Left kidney (tissue), 8 donors: ENCODE measurements around the gene TPH1. TPM values are rescaled to one million over a fixed set of nuclear protein-coding genes. Genes with fewer than 3 reads are reported as not detected.

Source experiments
- DNase-seq: peaks from one replicate; pipeline ENCODE4 v3.0.0-alpha.2; 2013
- long read RNA-seq, 8 donors: transcript quantifications; one replicate each; lab custom pipeline, GENCODE V29; 2026
- polyA plus RNA-seq: library from polyadenylated mRNA; unstranded; fragments of 120-200 nt; gene quantifications from one replicate; pipeline ENCODE4 v1.2.1, GENCODE V29; 2013; ENCODE audit not compliant: insufficient read length

The TPH1 gene
- polyA plus RNA-seq, result 3.0 TPM
- long read RNA-seq, donor 1, result 0 reads
- long read RNA-seq, donor 2, result 0 reads
- long read RNA-seq, donor 3, result 0 reads
- long read RNA-seq, donor 4, result 0 reads
- long read RNA-seq, donor 5, result 0 reads
- long read RNA-seq, donor 6, result 0 reads
- long read RNA-seq, donor 7, result 0 reads
- long read RNA-seq, donor 8, result 0 reads

- peak; percentile 25 for DNase-seq
Measured at GRCh38 chr11:18046116-18046777, at the start of gene TPH1. Gene TPH1 (minus strand): TSS chr11:18046269. CDS start chr11:18040762, 5,507 bp downstream.

GRCh38 chr11:18093959-18094358, 47.9 kb upstream of the TPH1 start:
- DNase-seq, result no peak

- DNase-seq, result no peak
Measured at GRCh38 chr11:18091731-18092130, 45.7 kb upstream of the TPH1 start.

- DNase-seq, result no peak
Measured at GRCh38 chr11:18088966-18089365, 42.9 kb upstream of the TPH1 start.

GRCh38 chr11:18088366-18088765, 42.3 kb upstream of the TPH1 start:
- DNase-seq, result no peak

GRCh38 chr11:18081551-18081950, 35.5 kb upstream of the TPH1 start:
- DNase-seq, result no peak

- no peak for DNase-seq
Measured at GRCh38 chr11:18080451-18080850, 34.4 kb upstream of the TPH1 start.

GRCh38 chr11:18078909-18079308, 32.8 kb upstream of the TPH1 start:
- DNase-seq, result no peak

- no peak for DNase-seq
Measured at GRCh38 chr11:18075444-18075843, 29.4 kb upstream of the TPH1 start.

- DNase-seq, result no peak
Measured at GRCh38 chr11:18071098-18071705, 25.1 kb upstream of the TPH1 start.

GRCh38 chr11:18067372-18067771, 21.3 kb upstream of the TPH1 start:
- no peak for DNase-seq

GRCh38 chr11:18066626-18067025, 20.6 kb upstream of the TPH1 start:
- DNase-seq, result no peak

GRCh38 chr11:18065572-18065971, 19.5 kb upstream of the TPH1 start:
- no peak for DNase-seq

- no peak for DNase-seq
Measured at GRCh38 chr11:18064450-18065054, 18.5 kb upstream of the TPH1 start.

GRCh38 chr11:18063862-18064434, 17.9 kb upstream of the TPH1 start:
- DNase-seq, result no peak

GRCh38 chr11:18063125-18063524, 17.1 kb upstream of the TPH1 start:
- no peak for DNase-seq

GRCh38 chr11:18061351-18061750, 15.3 kb upstream of the TPH1 start:
- no peak for DNase-seq

- no peak for DNase-seq
Measured at GRCh38 chr11:18056561-18057181, 10.6 kb upstream of the TPH1 start.

- DNase-seq, result no peak
Measured at GRCh38 chr11:18054511-18055103, 8.5 kb upstream of the TPH1 start.

- no peak for DNase-seq
Measured at GRCh38 chr11:18050848-18051247, 4.8 kb upstream of the TPH1 start.

GRCh38 chr11:18036456-18036855, 9.6 kb downstream of the TPH1 start:
- DNase-seq, result no peak

- no peak for DNase-seq
Measured at GRCh38 chr11:18027475-18027874, 18.6 kb downstream of the TPH1 start.
